ENCODE measurements around the gene PLEKHA6. TPM values are rescaled to one million over a fixed set of nuclear protein-coding genes. Genes with fewer than 3 reads are reported as not detected.

The PLEKHA6 gene
- total RNA-seq, 4 donors from 2014 or later, result 8.7 to 17.8 (median 11.4) TPM

DNA sequence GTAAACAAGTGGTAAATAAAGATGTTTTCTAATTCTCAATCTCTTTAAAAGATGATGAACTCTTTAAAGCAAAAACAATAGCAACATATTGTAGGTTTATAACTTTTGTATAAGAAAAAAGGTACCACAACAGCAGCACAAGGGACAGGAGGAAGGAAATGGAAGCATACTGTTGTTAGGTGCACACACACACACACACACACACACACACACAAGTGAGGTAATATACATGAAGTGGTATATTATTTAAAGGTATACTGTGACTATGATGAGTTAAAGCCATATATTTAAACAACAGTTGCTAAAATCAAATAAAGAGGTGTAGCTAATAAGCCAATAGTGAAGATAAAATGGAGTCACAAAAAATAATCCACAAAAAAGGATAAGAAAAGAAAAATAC, 31.9 kb upstream of the PLEKHA6 start:
- TF ChIP-seq POLR2AphosphoS5 (IDR thresholded peaks at IDR 0.05) (no peak), POLR2A (IDR thresholded peaks at IDR 0.05) (no peak), CTCF (IDR thresholded peaks at IDR 0.05) (no peak), EP300 (IDR thresholded peaks at IDR 0.05) (no peak)
- no peak for ATAC-seq
- Histone ChIP-seq H3K9me3 (no peaks in the 10 kb centered on the region), H3K36me3 (no peaks in the 10 kb centered on the region), H3K27ac (no peak overlapping the region), H3K4me3 (no peak overlapping the region), H3K27me3 (no peaks in the 10 kb centered on the region), H3K4me1 (peaks cover 0 to 8% (median 0%) of the 10 kb centered on the region in 3 donors)

DNA sequence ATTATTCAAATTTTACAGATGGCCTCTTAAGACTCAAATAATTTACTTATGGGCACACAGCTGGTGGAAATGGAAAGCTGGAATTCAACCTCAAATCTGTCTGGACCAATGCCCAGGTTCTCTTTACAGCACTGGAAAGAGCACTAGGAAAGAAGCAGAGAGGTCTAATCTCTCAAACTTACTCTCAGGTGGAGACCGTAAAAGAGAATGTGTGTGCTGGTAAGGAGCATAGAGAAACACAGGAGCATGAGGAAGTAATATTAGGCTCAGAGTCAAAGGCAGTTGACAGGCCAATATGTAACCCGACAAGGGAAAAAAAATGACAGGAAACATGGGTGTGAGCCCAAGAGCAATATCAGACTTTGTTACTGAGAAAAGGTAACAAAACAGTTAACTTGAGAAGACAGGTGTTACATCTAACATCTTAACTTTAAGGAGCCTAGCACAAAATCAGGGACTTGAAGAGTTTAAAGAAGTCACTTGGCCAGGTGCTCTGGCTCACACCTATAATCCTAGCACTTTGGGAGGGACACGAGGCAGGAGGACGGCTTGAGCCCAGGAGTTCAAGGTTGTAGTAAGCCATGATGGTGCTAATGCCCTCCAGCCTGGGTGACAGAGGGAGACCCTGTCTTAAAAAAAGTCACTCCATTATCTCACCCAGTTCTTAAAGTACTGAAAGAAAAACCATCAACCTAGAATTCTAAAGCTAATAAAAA, 31.2 kb upstream of the PLEKHA6 start:
- no peaks in the 10 kb centered on the region for H3K27me3 ChIP-seq
- ATAC-seq, result no peak
- 19 to 42% methylated on average over 4 of the region's 4 CpGs for WGBS, 2 donors (ENCODE audit: low coverage in 1 of 2)
- no peak overlapping the region for H3K4me3 ChIP-seq
- H3K4me1 ChIP-seq, result peaks cover 0 to 8% (median 0%) of the 10 kb centered on the region in 3 donors
- TF ChIP-seq EP300 (IDR thresholded peaks at IDR 0.05) (no peak), POLR2AphosphoS5 (IDR thresholded peaks at IDR 0.05) (no peak), POLR2A (IDR thresholded peaks at IDR 0.05) (no peak), CTCF (IDR thresholded peaks at IDR 0.05) (no peak)
- H3K36me3 ChIP-seq, result no peaks in the 10 kb centered on the region
- no peak overlapping the region for H3K27ac ChIP-seq
- H3K9me3 ChIP-seq, result no peaks in the 10 kb centered on the region

DNA sequence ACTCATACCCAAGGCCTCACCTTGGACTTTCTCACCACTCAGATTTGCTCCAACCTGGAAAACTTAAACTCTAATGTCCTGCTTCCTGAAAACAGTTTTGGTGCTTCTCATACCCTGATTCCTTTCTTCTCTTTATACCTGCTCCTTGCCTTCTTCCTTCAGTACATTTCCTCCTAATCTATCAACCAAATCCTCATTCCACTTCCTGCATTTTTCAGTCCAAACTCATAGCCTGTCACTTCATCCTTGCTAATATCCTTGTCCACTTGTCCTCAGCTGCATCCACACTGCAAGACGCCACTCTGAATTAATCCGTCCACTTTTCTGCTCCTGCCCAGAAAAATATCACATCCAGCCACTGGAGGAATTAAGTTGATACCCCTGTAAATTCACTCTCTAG, 26.0 kb upstream of the PLEKHA6 start:
- no peaks in the 10 kb centered on the region for H3K9me3 ChIP-seq
- H3K27ac ChIP-seq, result no peak overlapping the region
- H3K4me3 ChIP-seq, result no peak overlapping the region
- H3K36me3 ChIP-seq, result no peaks in the 10 kb centered on the region
- WGBS, 2 donors (ENCODE audit: low coverage in 1 of 2), result 89 to 93% methylated on average over 2 of the region's 2 CpGs
- no peaks in the 10 kb centered on the region for H3K27me3 ChIP-seq
- H3K4me1 ChIP-seq, result peaks cover 0 to 13% (median 0%) of the 10 kb centered on the region in 3 donors
- ATAC-seq, result no peak
- TF ChIP-seq CTCF (IDR thresholded peaks at IDR 0.05) (no peak), POLR2A (IDR thresholded peaks at IDR 0.05) (no peak), POLR2AphosphoS5 (IDR thresholded peaks at IDR 0.05) (no peak), EP300 (IDR thresholded peaks at IDR 0.05) (no peak)

- TF ChIP-seq POLR2A (IDR thresholded peaks at IDR 0.05), result no peak
- TF ChIP-seq EP300 (IDR thresholded peaks at IDR 0.05), result no peak
- TF ChIP-seq CTCF (IDR thresholded peaks at IDR 0.05), result no peak
- no peak for TF ChIP-seq POLR2AphosphoS5 (IDR thresholded peaks at IDR 0.05)
- Histone ChIP-seq H3K27ac (no peak overlapping the region), H3K36me3 (no peaks in the 10 kb centered on the region)
These were observed 25.1 kb upstream of the PLEKHA6 start for GRCh38 chr1:204384636-204385352.

More at GRCh38 chr1:204384636-204385352, 25.1 kb upstream of the PLEKHA6 start:
- ATAC-seq, result peak; percentile 58
- Histone ChIP-seq H3K27me3 (no peaks in the 10 kb centered on the region), H3K9me3 (no peaks in the 10 kb centered on the region), H3K4me3 (no peak overlapping the region), H3K4me1 (peaks cover 0 to 9% (median 0%) of the 10 kb centered on the region in 3 donors)
- WGBS, 2 donors (ENCODE audit: low coverage in 1 of 2), result 49 to 83% methylated on average over 4 to 6 of the region's 7 CpGs
